HG02610 (cell line): ENCODE data around the gene LEP.

Experiments used
- ATAC-seq: cut with Tn5 transposase; IDR thresholded peaks from one replicate; pipeline ENCODE4 v1.9.1; 2021; ENCODE audit warnings: mild to moderate bottlenecking, moderate library complexity; ENCODE audit not compliant: unreplicated experiment

LEP gene

GRCh38 chr7:128240696-128241386 lies at the start of gene LEP:
Gene LEP (plus strand): TSS chr7:128241278. CDS start chr7:128252019, 10,741 bp downstream.
- no peak for ATAC-seq

GRCh38 chr7:128192497-128193142 lies 48.5 kb upstream of the LEP start:
- no peak for ATAC-seq

GRCh38 chr7:128194533-128195282 lies 46.4 kb upstream of the LEP start:
- ATAC-seq, result no peak

GRCh38 chr7:128197589-128197988 lies 43.5 kb upstream of the LEP start:
- ATAC-seq, result no peak

- ATAC-seq, result no peak
Observed at GRCh38 chr7:128197989-128198580, 43.0 kb upstream of the LEP start.

GRCh38 chr7:128200376-128200775 lies 40.7 kb upstream of the LEP start:
- ATAC-seq, result no peak

- no peak for ATAC-seq
Observed at GRCh38 chr7:128201067-128201689, 39.9 kb upstream of the LEP start.

- no peak for ATAC-seq
Observed at GRCh38 chr7:128201690-128202085, 39.4 kb upstream of the LEP start.

GRCh38 chr7:128202287-128202957 lies 38.7 kb upstream of the LEP start:
- no peak for ATAC-seq

- no peak for ATAC-seq
Observed at GRCh38 chr7:128203047-128203491, 38.0 kb upstream of the LEP start.

GRCh38 chr7:128203710-128204214 lies 37.3 kb upstream of the LEP start:
- ATAC-seq, result no peak

GRCh38 chr7:128204455-128204854 lies 36.6 kb upstream of the LEP start:
- no peak for ATAC-seq

GRCh38 chr7:128205068-128205467 lies 36.0 kb upstream of the LEP start:
- ATAC-seq, result no peak

- no peak for ATAC-seq
Observed at GRCh38 chr7:128206017-128206746, 34.9 kb upstream of the LEP start.

- no peak for ATAC-seq
Observed at GRCh38 chr7:128206747-128207500, 34.2 kb upstream of the LEP start.

GRCh38 chr7:128207609-128208008 lies 33.5 kb upstream of the LEP start:
- ATAC-seq, result no peak

- peak; percentile 59 for ATAC-seq
Observed at GRCh38 chr7:128209229-128210035, 31.6 kb upstream of the LEP start.

- ATAC-seq, result no peak
Observed at GRCh38 chr7:128210036-128210347, 31.1 kb upstream of the LEP start.
